H9 (cell line): Measurements from ENCODE around the gene CYS1. TPM values are rescaled to one million over a fixed set of nuclear protein-coding genes. Genes with fewer than 3 reads are reported as not detected.

Source experiments
- DNase-seq: peaks from one replicate; pipeline ENCODE4 v3.0.0-alpha.2; 2017
- H2AFZ ChIP-seq: one replicate; pipeline ENCODE4 v1.6.1; 2013; ENCODE audit warnings: mild to moderate bottlenecking, low read length, control low read depth, moderate library complexity
- H2AK5ac ChIP-seq: 2 replicates; pipeline ENCODE4 v1.6.1; 2013; ENCODE audit warnings: low read length, control low read depth, mixed read lengths; ENCODE audit not compliant: insufficient read length
- H2BK120ac ChIP-seq: one replicate; pipeline ENCODE4 v1.6.1; 2013; ENCODE audit warnings: low read depth, mild to moderate bottlenecking, low read length, control low read depth, inconsistent platforms; ENCODE audit not compliant: poor library complexity, severe bottlenecking
- H2BK12ac ChIP-seq: 2 replicates; pipeline ENCODE4 v1.6.1; 2013; ENCODE audit warnings: low read length, control low read depth, mixed read lengths, low read depth; ENCODE audit not compliant: insufficient read length
- H2BK15ac ChIP-seq: 2 replicates; pipeline ENCODE4 v1.6.1; 2013; ENCODE audit warnings: low read depth, low read length, control low read depth
- H2BK20ac ChIP-seq: one replicate; pipeline ENCODE4 v1.6.1; 2013; ENCODE audit warnings: low read depth, mild to moderate bottlenecking, low read length, control low read depth, inconsistent platforms; ENCODE audit not compliant: poor library complexity, severe bottlenecking
- H2BK5ac ChIP-seq: 2 replicates; pipeline ENCODE4 v1.6.1; 2013; ENCODE audit warnings: low read length, control low read depth, mixed read lengths; ENCODE audit not compliant: insufficient read length
- H3K14ac ChIP-seq: 2 replicates; pipeline ENCODE4 v1.6.1; 2013; ENCODE audit warnings: low read length, control low read depth; ENCODE audit not compliant: insufficient read depth
- H3K18ac ChIP-seq: 2 replicates; pipeline ENCODE4 v1.6.1; 2013; ENCODE audit warnings: low read depth, mild to moderate bottlenecking, mixed read lengths, low read length, control low read depth; ENCODE audit not compliant: insufficient read length
- H3K23ac ChIP-seq: 2 replicates; pipeline ENCODE4 v1.6.1; 2013; ENCODE audit warnings: low read length, control low read depth, mixed read lengths, low read depth; ENCODE audit not compliant: insufficient read length
- H3K23me2 ChIP-seq: 2 replicates; pipeline ENCODE4 v1.6.1; 2013; ENCODE audit warnings: low read depth, mild to moderate bottlenecking, mixed read lengths, low read length, control low read depth; ENCODE audit not compliant: insufficient read length, poor library complexity, severe bottlenecking
- H3K27ac ChIP-seq: 2 replicates; pipeline ENCODE4 v1.5.1; 2013; ENCODE audit warnings: low read length, control low read depth, mixed read lengths, low read depth; ENCODE audit not compliant: insufficient read length
- H3K27me3 ChIP-seq: 2 replicates; pipeline ENCODE4 v1.6.1; 2013; ENCODE audit warnings: low read length, control low read depth, inconsistent platforms; ENCODE audit not compliant: insufficient read depth
- H3K4ac ChIP-seq: 2 replicates; pipeline ENCODE4 v1.6.1; 2013; ENCODE audit warnings: low read depth, mild to moderate bottlenecking, control low read depth, inconsistent platforms, low read length, moderate library complexity
- H3K4me1 ChIP-seq: 2 replicates; pipeline ENCODE4 v1.6.1; 2013; ENCODE audit warnings: low read length, control low read depth, inconsistent platforms; ENCODE audit not compliant: insufficient read depth
- H3K4me2 ChIP-seq: 2 replicates; pipeline ENCODE4 v1.6.1; 2013; ENCODE audit warnings: low read length, control low read depth, mixed read lengths; ENCODE audit not compliant: insufficient read length, insufficient read depth
- H3K56ac ChIP-seq: 2 replicates; pipeline ENCODE4 v1.6.1; 2013; ENCODE audit warnings: low read depth, mild to moderate bottlenecking, mixed read lengths, low read length, control low read depth; ENCODE audit not compliant: insufficient read length
- H3K79me1 ChIP-seq: 2 replicates; pipeline ENCODE4 v1.6.1; 2013; ENCODE audit warnings: low read depth, mild to moderate bottlenecking, moderate library complexity, low read length, control low read depth, inconsistent platforms; ENCODE audit not compliant: insufficient read depth, poor library complexity, severe bottlenecking
- H3K79me2 ChIP-seq: 2 replicates; pipeline ENCODE4 v1.6.1; 2013; ENCODE audit warnings: low read length, control low read depth, inconsistent platforms; ENCODE audit not compliant: insufficient read depth
- H3K9ac ChIP-seq: 2 replicates; pipeline ENCODE4 v1.6.1; 2013; ENCODE audit warnings: low read length, control low read depth, mixed read lengths; ENCODE audit not compliant: insufficient read length; ENCODE audit errors: extremely low read depth
- H3K9me3 ChIP-seq: one replicate; pipeline ENCODE4 v1.6.1; 2013; ENCODE audit warnings: low read depth, low read length, inconsistent platforms; ENCODE audit not compliant: control insufficient read depth
- H3T11ph ChIP-seq: one replicate; pipeline ENCODE4 v1.6.1; 2013; ENCODE audit warnings: mild to moderate bottlenecking, low read length, control low read depth, inconsistent platforms
- H4K20me1 ChIP-seq: one replicate; pipeline ENCODE4 v1.6.1; 2013; ENCODE audit not compliant: control insufficient read depth, insufficient read length, insufficient read depth
- H4K5ac ChIP-seq: 2 replicates; pipeline ENCODE4 v1.6.1; 2013; ENCODE audit warnings: low read depth, mild to moderate bottlenecking, mixed read lengths, low read length, control low read depth; ENCODE audit not compliant: insufficient read length
- H4K8ac ChIP-seq: replicated peaks from 2 replicates; pipeline ENCODE4 v1.6.1; 2013; ENCODE audit warnings: low read length, control low read depth, mixed read lengths, low read depth; ENCODE audit not compliant: insufficient read length
- H4K91ac ChIP-seq: 2 replicates; pipeline ENCODE4 v1.6.1; 2013; ENCODE audit warnings: low read depth, mild to moderate bottlenecking, moderate library complexity, mixed read lengths, low read length, control low read depth; ENCODE audit not compliant: insufficient read length
- H3K27ac Mint-ChIP-seq, 3 experiments: 2 replicates in 2 of 3; 3 replicates in 1 of 3; pipeline ENCODE4 v1.8.0; 2020 to 2021; ENCODE audit warnings: mixed read lengths in 3 of 3, mild to moderate bottlenecking in 1 of 3, moderate library complexity in 1 of 3
- H3K27me3 Mint-ChIP-seq: 2 replicates; pipeline ENCODE4 v1.8.0; 2021; ENCODE audit warnings: low read depth, mild to moderate bottlenecking, moderate library complexity, mixed read lengths
- H3K36me3 Mint-ChIP-seq, 3 experiments: 2 replicates in 2 of 3; 3 replicates in 1 of 3; pipeline ENCODE4 v1.8.0; 2020 to 2021; ENCODE audit warnings: low read depth in 3 of 3, mixed read lengths in 3 of 3; ENCODE audit not compliant: insufficient read depth in 1 of 3
- H3K4me1 Mint-ChIP-seq, 2 experiments: 2 replicates each; pipeline ENCODE4 v1.8.0; 2020; ENCODE audit warnings: mixed read lengths in 2 of 2
- H3K4me3 Mint-ChIP-seq, 2 experiments: 2 replicates in 1 of 2; 3 replicates in 1 of 2; pipeline ENCODE4 v1.8.0; 2020 to 2021; ENCODE audit warnings: mild to moderate bottlenecking in 2 of 2, mixed read lengths in 2 of 2, moderate library complexity in 1 of 2
- H3K9me3 Mint-ChIP-seq, 2 experiments: 2 replicates in 1 of 2; 3 replicates in 1 of 2; pipeline ENCODE4 v1.8.0; 2020; ENCODE audit warnings: mild to moderate bottlenecking in 2 of 2, mixed read lengths in 2 of 2, moderate library complexity in 1 of 2
- WGBS: extraction: QIAGEN DNeasy Blood & Tissue Kit; methylation state at CpG from one replicate; pipeline ENCODE4 v1.1.7; 2013; ENCODE audit warnings: missing lambda C conversion rate, low lambda C conversion rate, mixed read lengths; ENCODE audit not compliant: insufficient read length; ENCODE audit errors: extremely low coverage; 5-methylcytosine and 5-hydroxymethylcytosine counted together
- total RNA-seq: library from RNA; stranded (reverse); gene quantifications from 2 replicates; pipeline ENCODE4 v1.2.1, GENCODE V29; 2021
- TF ChIP-seq, protein P1 (sequence below): fragments of 200-600 bp; sonication (generic); conservative IDR thresholded peaks from 3 replicates; pipeline ENCODE4 v1.8.0; 2021; ENCODE audit warnings: antibody characterized with exemption, mild to moderate bottlenecking

Gene CYS1
- total RNA-seq, 1 experiment from 2014 or later, result 0.35 TPM

DNA sequence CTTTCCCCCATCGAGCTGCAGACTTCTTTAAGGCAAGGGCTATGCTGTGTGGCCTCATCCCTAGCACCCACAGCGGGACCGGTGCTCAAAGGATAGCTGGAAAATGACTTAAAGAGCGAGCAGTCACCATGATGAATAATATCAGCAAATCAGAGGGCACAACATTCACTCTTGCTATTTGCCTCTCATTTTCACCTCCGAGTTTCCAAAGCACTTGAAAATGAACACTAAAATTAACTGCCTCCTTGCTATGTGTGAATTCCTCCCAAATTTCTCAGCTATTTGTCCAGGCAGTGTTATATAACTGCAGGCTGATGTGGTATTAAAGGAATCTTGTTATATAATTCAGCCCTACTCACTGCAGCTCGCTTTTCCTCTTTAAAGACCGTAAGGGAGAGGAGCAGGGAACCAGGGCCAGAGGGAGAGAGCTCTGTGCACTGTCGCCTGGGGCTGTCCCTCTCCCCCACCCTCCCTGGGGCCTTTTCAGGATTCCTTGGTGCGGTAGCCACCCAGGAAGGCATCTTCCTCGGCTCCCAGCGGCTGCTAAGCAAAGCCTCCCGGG, 1.4 kb downstream of the CYS1 start:
- H3K79me2 ChIP-seq, result no peaks in the 10 kb centered on the region; the same call in 1 of the 2 replicates
- H2BK12ac ChIP-seq, result no peak overlapping the region
- H3K4ac ChIP-seq, result no peak overlapping the region
- no peak overlapping the region for H2AK5ac ChIP-seq
- H3K4me2 ChIP-seq, result peak overlapping the region; percentile 15
- Mint-ChIP-seq H3K4me3 (peak overlapping the region; percentile 58 to 82), H3K27me3 (peaks cover 87% of the 10 kb centered on the region), H3K36me3 (no peaks in the 10 kb centered on the region; a peak in 1 of 7 replicates), H3K9me3 (no peaks in the 10 kb centered on the region; a peak in 1 of 5 replicates), H3K4me1 (peaks cover 12 to 31% of the 10 kb centered on the region in 2 experiments), H3K27ac (no peak overlapping the region; a peak in 1 of 7 replicates)
- H4K20me1 ChIP-seq, result no peaks in the 10 kb centered on the region
- peaks cover 9% of the 10 kb centered on the region; the same call in 1 of the 2 replicates for H3K27me3 ChIP-seq
- H2AFZ ChIP-seq, result no peak overlapping the region
- H3K14ac ChIP-seq, result no peak overlapping the region
- H4K8ac ChIP-seq, result no peak overlapping the region
- no peaks in the 10 kb centered on the region for H3K79me1 ChIP-seq
- H2BK20ac ChIP-seq, result no peak overlapping the region
- H3T11ph ChIP-seq, result no peak overlapping the region
- H3K9ac ChIP-seq, result no peak overlapping the region
- no peak overlapping the region for H2BK15ac ChIP-seq
- H3K4me1 ChIP-seq, result no peaks in the 10 kb centered on the region; the same call in 1 of the 2 replicates
- H4K5ac ChIP-seq, result no peak overlapping the region
- no peak overlapping the region for H3K27ac ChIP-seq
- H3K18ac ChIP-seq, result no peak overlapping the region
- no peaks in the 10 kb centered on the region for H3K9me3 ChIP-seq
- no peak overlapping the region for H3K23ac ChIP-seq
- no peak overlapping the region for H4K91ac ChIP-seq
- no peak for DNase-seq
- no peak overlapping the region for H2BK5ac ChIP-seq
- WGBS, result no CpG with 5 or more reads among the region's 12 CpGs
- H2BK120ac ChIP-seq, result no peak overlapping the region
- peaks cover 8% of the 10 kb centered on the region for H3K23me2 ChIP-seq
- no peak overlapping the region for H3K56ac ChIP-seq
- TF ChIP-seq, protein P1, sequence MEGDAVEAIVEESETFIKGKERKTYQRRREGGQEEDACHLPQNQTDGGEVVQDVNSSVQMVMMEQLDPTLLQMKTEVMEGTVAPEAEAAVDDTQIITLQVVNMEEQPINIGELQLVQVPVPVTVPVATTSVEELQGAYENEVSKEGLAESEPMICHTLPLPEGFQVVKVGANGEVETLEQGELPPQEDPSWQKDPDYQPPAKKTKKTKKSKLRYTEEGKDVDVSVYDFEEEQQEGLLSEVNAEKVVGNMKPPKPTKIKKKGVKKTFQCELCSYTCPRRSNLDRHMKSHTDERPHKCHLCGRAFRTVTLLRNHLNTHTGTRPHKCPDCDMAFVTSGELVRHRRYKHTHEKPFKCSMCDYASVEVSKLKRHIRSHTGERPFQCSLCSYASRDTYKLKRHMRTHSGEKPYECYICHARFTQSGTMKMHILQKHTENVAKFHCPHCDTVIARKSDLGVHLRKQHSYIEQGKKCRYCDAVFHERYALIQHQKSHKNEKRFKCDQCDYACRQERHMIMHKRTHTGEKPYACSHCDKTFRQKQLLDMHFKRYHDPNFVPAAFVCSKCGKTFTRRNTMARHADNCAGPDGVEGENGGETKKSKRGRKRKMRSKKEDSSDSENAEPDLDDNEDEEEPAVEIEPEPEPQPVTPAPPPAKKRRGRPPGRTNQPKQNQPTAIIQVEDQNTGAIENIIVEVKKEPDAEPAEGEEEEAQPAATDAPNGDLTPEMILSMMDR, result no peak
